DOHH2 (cell line): ENCODE data around the gene CPT1A.

Source experiments
- H3F3A ChIP-seq: fragments of 200-600 bp; sonication (generic), shearing (Covaris generic); 2 replicates; pipeline ENCODE4 v1.6.0; 2016; ENCODE audit warnings: antibody characterized with exemption, mild to moderate bottlenecking; ENCODE audit not compliant: control insufficient read depth, insufficient read depth
- H3K27ac ChIP-seq: fragments of 200-600 bp; sonication (generic); 2 replicates; pipeline ENCODE4 v1.5.1; 2014; ENCODE audit warnings: low read depth, mild to moderate bottlenecking, low read length, moderate library complexity
- H3K27me3 ChIP-seq: fragments of 200-600 bp; sonication (generic); 2 replicates; pipeline ENCODE4 v1.6.1; 2014; ENCODE audit warnings: mild to moderate bottlenecking, low read length, mixed read lengths; ENCODE audit not compliant: control insufficient read depth
- H3K36me3 ChIP-seq: fragments of 200-600 bp; sonication (generic); 2 replicates; pipeline ENCODE4 v1.6.1; 2014; ENCODE audit warnings: mild to moderate bottlenecking, low read length, moderate library complexity, mixed read lengths; ENCODE audit not compliant: control insufficient read depth
- H3K4me1 ChIP-seq: fragments of 200-600 bp; sonication (generic); 2 replicates; pipeline ENCODE4 v1.6.1; 2014; ENCODE audit warnings: mild to moderate bottlenecking, low read length, mixed read lengths; ENCODE audit not compliant: control insufficient read depth
- H3K4me2 ChIP-seq: fragments of 200-600 bp; sonication (generic); 2 replicates; pipeline ENCODE4 v1.6.0; 2014; ENCODE audit warnings: mild to moderate bottlenecking, low read length, moderate library complexity
- H3K4me3 ChIP-seq: fragments of 200-600 bp; sonication (generic); 2 replicates; pipeline ENCODE4 v1.5.1; 2014; ENCODE audit warnings: mild to moderate bottlenecking, low read length, mixed read lengths
- H3K79me2 ChIP-seq: fragments of 200-600 bp; sonication (generic); 2 replicates; pipeline ENCODE4 v1.6.1; 2014; ENCODE audit warnings: mild to moderate bottlenecking, low read length, mixed read lengths; ENCODE audit not compliant: control insufficient read depth
- H3K9me2 ChIP-seq: fragments of 200-600 bp; sonication (generic); replicated peaks from 2 replicates; pipeline ENCODE4 v1.6.1; 2014; ENCODE audit warnings: mild to moderate bottlenecking, low read length, mixed read lengths; ENCODE audit not compliant: control insufficient read depth
- H3K9me3 ChIP-seq: fragments of 200-600 bp; sonication (generic); 2 replicates; pipeline ENCODE4 v1.6.1; 2014; ENCODE audit warnings: antibody characterized with exemption, low read length, mixed read lengths; ENCODE audit not compliant: control insufficient read depth, insufficient read depth
- H4K20me1 ChIP-seq: fragments of 200-600 bp; sonication (generic); 2 replicates; pipeline ENCODE4 v1.6.0; 2014; ENCODE audit warnings: low read depth, mild to moderate bottlenecking, antibody characterized with exemption, low read length, moderate library complexity; ENCODE audit not compliant: control insufficient read depth, insufficient read depth
- CTCF ChIP-seq: fragments of 200-600 bp; sonication (generic); IDR thresholded peaks from one replicate; pipeline ENCODE4 v1.5.1; 2014; ENCODE audit warnings: antibody characterized with exemption, mild to moderate bottlenecking, low read depth, low read length; ENCODE audit not compliant: poor library complexity, severe bottlenecking
- EZH2phosphoT487 ChIP-seq: fragments of 200-600 bp; sonication (generic); IDR thresholded peaks from 2 replicates; pipeline ENCODE4 v1.6.1; 2017; ENCODE audit warnings: borderline replicate concordance, mild to moderate bottlenecking, antibody characterized with exemption, low read length, moderate library complexity, mixed read lengths

CPT1A gene

GRCh38 chr11:68872216-68873003, 30.7 kb upstream of the CPT1A start:
- H3K36me3 ChIP-seq = no peaks in the 10 kb centered on the region
- no peaks in the 10 kb centered on the region for H4K20me1 ChIP-seq
- TF ChIP-seq CTCF = no peak
- no peaks in the 10 kb centered on the region for H3K79me2 ChIP-seq
- H3K4me1 ChIP-seq = no peaks in the 10 kb centered on the region
- no peak overlapping the region for H3K4me2 ChIP-seq
- H3F3A ChIP-seq = no peaks in the 10 kb centered on the region
- H3K4me3 ChIP-seq = no peak overlapping the region
- H3K27ac ChIP-seq = no peak overlapping the region
- no peaks in the 10 kb centered on the region for H3K9me2 ChIP-seq
- peaks cover 5% of the 10 kb centered on the region; the same call in 1 of the 2 replicates for H3K27me3 ChIP-seq
- H3K9me3 ChIP-seq = no peaks in the 10 kb centered on the region

GRCh38 chr11:68870470-68870869, 28.8 kb upstream of the CPT1A start:
- H3K4me1 ChIP-seq = no peaks in the 10 kb centered on the region
- H3K9me2 ChIP-seq = no peaks in the 10 kb centered on the region
- H4K20me1 ChIP-seq = no peaks in the 10 kb centered on the region
- H3K4me3 ChIP-seq = no peak overlapping the region
- H3K27ac ChIP-seq = no peak overlapping the region
- no peaks in the 10 kb centered on the region for H3K36me3 ChIP-seq
- TF ChIP-seq EZH2phosphoT487 (no peak), CTCF (no peak)
- H3K4me2 ChIP-seq = no peak overlapping the region
- H3F3A ChIP-seq = no peaks in the 10 kb centered on the region
- peaks cover 5% of the 10 kb centered on the region; the same call in 1 of the 2 replicates for H3K27me3 ChIP-seq
- H3K9me3 ChIP-seq = no peaks in the 10 kb centered on the region
- H3K79me2 ChIP-seq = no peaks in the 10 kb centered on the region

GRCh38 chr11:68868221-68868835, 26.6 kb upstream of the CPT1A start:
- H3K27me3 ChIP-seq = peaks cover 5% of the 10 kb centered on the region; the same call in 1 of the 2 replicates
- no peak overlapping the region for H3K4me2 ChIP-seq
- H3F3A ChIP-seq = no peaks in the 10 kb centered on the region
- H3K4me3 ChIP-seq = no peak overlapping the region
- no peak for TF ChIP-seq CTCF
- TF ChIP-seq EZH2phosphoT487 = no peak
- no peaks in the 10 kb centered on the region for H3K9me2 ChIP-seq
- no peaks in the 10 kb centered on the region for H4K20me1 ChIP-seq
- no peaks in the 10 kb centered on the region for H3K36me3 ChIP-seq
- H3K4me1 ChIP-seq = no peaks in the 10 kb centered on the region
- no peak overlapping the region for H3K27ac ChIP-seq
- no peaks in the 10 kb centered on the region for H3K79me2 ChIP-seq
- peaks cover 4% of the 10 kb centered on the region; the same call in 1 of the 2 replicates for H3K9me3 ChIP-seq
